ENCODE results near the gene LRP4. TPM values are rescaled to one million over a fixed set of nuclear protein-coding genes. Genes with fewer than 3 reads are reported as not detected.

The LRP4 gene
- total RNA-seq, 4 donors from 2014 or later = 2.3 to 7.4 (median 3.5) TPM

GRCh38 chr11:46949297-46949696 lies 30.9 kb upstream of the LRP4 start:
- Histone ChIP-seq H3K9me3 (no peaks in the 10 kb centered on the region), H3K4me3 (no peak overlapping the region), H3K27ac (replicated peaks in 1 of 4) (no peak overlapping the region), H3K27me3 (no peaks in the 10 kb centered on the region), H3K4me1 (peaks cover 0 to 16% (median 0%) of the 10 kb centered on the region in 4 donors), H3K36me3 (no peaks in the 10 kb centered on the region)
- intact Hi-C loops (cut with DNase I) = no loop called here
- 98% methylated on average over 1 of the region's 1 CpG for WGBS
- no peak for DNase-seq (ENCODE audit: extremely low spot score)
- TF ChIP-seq POLR2A (IDR thresholded peaks at IDR 0.05; ENCODE audit: low read depth) = no peak
- TF ChIP-seq, protein P1, sequence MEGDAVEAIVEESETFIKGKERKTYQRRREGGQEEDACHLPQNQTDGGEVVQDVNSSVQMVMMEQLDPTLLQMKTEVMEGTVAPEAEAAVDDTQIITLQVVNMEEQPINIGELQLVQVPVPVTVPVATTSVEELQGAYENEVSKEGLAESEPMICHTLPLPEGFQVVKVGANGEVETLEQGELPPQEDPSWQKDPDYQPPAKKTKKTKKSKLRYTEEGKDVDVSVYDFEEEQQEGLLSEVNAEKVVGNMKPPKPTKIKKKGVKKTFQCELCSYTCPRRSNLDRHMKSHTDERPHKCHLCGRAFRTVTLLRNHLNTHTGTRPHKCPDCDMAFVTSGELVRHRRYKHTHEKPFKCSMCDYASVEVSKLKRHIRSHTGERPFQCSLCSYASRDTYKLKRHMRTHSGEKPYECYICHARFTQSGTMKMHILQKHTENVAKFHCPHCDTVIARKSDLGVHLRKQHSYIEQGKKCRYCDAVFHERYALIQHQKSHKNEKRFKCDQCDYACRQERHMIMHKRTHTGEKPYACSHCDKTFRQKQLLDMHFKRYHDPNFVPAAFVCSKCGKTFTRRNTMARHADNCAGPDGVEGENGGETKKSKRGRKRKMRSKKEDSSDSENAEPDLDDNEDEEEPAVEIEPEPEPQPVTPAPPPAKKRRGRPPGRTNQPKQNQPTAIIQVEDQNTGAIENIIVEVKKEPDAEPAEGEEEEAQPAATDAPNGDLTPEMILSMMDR (IDR thresholded peaks at IDR 0.05) = no peak
- TF ChIP-seq POLR2AphosphoS5 (IDR thresholded peaks at IDR 0.05) = no peak
- TF ChIP-seq EP300 (IDR thresholded peaks at IDR 0.05) = no peak

- H3K4me1 ChIP-seq = peaks cover 0 to 16% (median 0%) of the 10 kb centered on the region in 4 donors
- no peaks in the 10 kb centered on the region for H3K36me3 ChIP-seq
- H3K9me3 ChIP-seq = no peaks in the 10 kb centered on the region
- DNase-seq (ENCODE audit: extremely low spot score) = no peak
- no peak overlapping the region for H3K27ac ChIP-seq (replicated peaks in 1 of 4)
- H3K4me3 ChIP-seq = no peak overlapping the region
- intact Hi-C loops (cut with DNase I) = no loop called here
- no peak for TF ChIP-seq POLR2A (IDR thresholded peaks at IDR 0.05; ENCODE audit: low read depth)
- no peak for TF ChIP-seq POLR2AphosphoS5 (IDR thresholded peaks at IDR 0.05)
- TF ChIP-seq, protein P1 (IDR thresholded peaks at IDR 0.05) = no peak
- no peak for TF ChIP-seq EP300 (IDR thresholded peaks at IDR 0.05)
- no peaks in the 10 kb centered on the region for H3K27me3 ChIP-seq
- 74% methylated on average over 4 of the region's 4 CpGs for WGBS
Measured at GRCh38 chr11:46948378-46949131, 30.2 kb upstream of the LRP4 start.

GRCh38 chr11:46947399-46948077 lies 29.2 kb upstream of the LRP4 start:
- WGBS = 62% methylated on average over 3 of the region's 3 CpGs
- no peaks in the 10 kb centered on the region for H3K27me3 ChIP-seq
- no peak overlapping the region for H3K27ac ChIP-seq (replicated peaks in 1 of 4)
- intact Hi-C loops (cut with DNase I) = no loop called here
- no peak for TF ChIP-seq POLR2AphosphoS5 (IDR thresholded peaks at IDR 0.05)
- TF ChIP-seq, protein P1 (IDR thresholded peaks at IDR 0.05) = no peak
- no peaks in the 10 kb centered on the region for H3K9me3 ChIP-seq
- DNase-seq (ENCODE audit: extremely low spot score) = no peak
- peaks cover 0 to 3% (median 0%) of the 10 kb centered on the region in 4 donors for H3K36me3 ChIP-seq
- H3K4me3 ChIP-seq = no peak overlapping the region
- peaks cover 0 to 16% (median 0%) of the 10 kb centered on the region in 4 donors for H3K4me1 ChIP-seq

DNA sequence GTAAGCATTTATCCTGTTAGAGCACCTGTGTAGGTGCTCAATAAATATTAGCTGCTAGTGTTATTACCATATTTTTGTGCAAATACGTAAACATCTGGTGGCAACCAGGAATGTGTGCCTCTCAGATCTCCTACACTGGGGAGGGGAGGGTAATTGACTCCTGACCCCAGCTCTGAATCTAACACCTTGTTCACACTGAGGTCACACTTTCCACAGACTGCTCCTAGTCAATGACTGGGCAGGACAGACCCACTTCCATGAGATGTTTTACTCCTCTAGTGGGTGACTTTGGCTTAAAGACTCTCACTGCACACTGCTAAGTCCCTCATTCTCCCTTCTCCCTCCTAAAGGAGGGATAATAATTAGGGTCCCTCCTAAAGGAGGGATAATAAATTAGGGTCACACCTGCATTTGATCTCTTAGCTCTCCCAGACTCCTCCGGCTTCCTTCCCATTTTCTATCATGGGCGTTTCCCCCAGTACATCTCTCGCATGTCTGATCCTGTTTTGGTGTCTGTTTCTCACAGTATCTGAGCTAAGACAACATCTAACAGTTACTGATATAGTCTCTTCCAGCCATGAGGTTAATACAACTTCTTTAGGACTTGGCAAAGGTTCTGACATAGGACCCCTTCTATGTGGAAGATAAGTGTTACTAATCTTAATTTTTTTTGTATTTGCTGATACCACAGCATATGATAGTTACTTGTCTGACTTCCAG lies 26.2 kb upstream of the LRP4 start:
- TF ChIP-seq POLR2A (IDR thresholded peaks at IDR 0.05; ENCODE audit: low read depth) = no peak
- no peak for TF ChIP-seq POLR2AphosphoS5 (IDR thresholded peaks at IDR 0.05)
- TF ChIP-seq, protein P1 (IDR thresholded peaks at IDR 0.05) = no peak
- no peak for TF ChIP-seq EP300 (IDR thresholded peaks at IDR 0.05)
- Histone ChIP-seq H3K4me3 (no peak overlapping the region), H3K27me3 (no peaks in the 10 kb centered on the region), H3K27ac (replicated peaks in 1 of 4) (no peak overlapping the region), H3K9me3 (no peaks in the 10 kb centered on the region), H3K4me1 (peaks cover 0 to 16% (median 0%) of the 10 kb centered on the region in 4 donors), H3K36me3 (peaks cover 0 to 6% (median 2%) of the 10 kb centered on the region in 4 donors)
- intact Hi-C loops (cut with DNase I) = no loop called here
- no peak for DNase-seq (ENCODE audit: extremely low spot score)
- WGBS = 89% methylated on average over 4 of the region's 4 CpGs
